Endothelial cell of hepatic sinusoid (primary cell): Measurements from ENCODE around the gene EXOSC7.
"Not testable (repeated sequence)": the region's sequence is repeated elsewhere in the genome, so short reads cannot be mapped to it uniquely, and the experiment has no call there.

Source experiments
- in situ Hi-C: cut with HindIII; loops from 2 replicates; pipeline ENCODE4 v1.10.0; 2017; ENCODE audit warnings: low sequenced_read_pairs

The EXOSC7 gene

DNA sequence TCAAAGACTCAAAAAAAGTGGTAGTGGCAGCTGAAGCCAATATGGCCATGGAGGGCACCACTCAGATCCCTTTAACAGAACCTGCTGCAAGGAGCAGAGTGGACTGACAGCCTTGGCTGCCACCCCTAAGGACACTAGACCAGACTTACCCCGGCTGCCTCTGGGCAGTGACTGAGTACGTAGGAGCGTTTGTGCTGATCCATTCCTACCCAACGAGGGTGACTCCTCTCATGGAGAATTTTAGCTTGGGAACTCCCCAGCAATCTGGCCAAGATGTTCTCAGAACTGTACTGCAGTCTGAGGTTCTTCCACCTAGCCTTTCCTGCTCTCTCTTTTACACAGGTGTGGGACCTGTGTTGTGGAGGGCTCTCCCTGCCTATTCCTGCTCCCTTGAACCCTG lies 72.2 kb downstream of the EXOSC7 start:
- in situ Hi-C loops, result loop anchor here (5.0 to 25.0 kb wide), 3 partner anchors 169 to 614 kb away; no protein-coding TSS in a partner anchor

DNA sequence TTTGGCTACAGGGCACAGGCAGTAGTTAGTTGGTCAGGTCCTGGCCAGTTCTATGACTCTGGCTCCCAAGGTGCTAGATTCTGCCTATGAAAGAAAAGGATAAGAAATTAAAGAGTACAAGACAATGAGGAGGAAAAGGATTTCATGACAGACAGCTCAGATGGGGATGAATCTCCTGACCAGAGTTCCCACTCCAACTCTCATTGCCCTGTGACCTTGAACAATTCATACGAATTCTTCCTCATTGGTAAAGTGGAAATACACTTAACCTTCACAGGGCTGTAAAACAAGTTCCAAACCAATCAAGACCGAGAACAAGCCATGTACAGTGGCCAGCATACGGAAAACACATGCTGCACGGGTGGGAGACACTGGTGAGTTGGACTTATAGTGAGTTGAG lies 73.8 kb downstream of the EXOSC7 start:
- in situ Hi-C loops, result loop anchor here (5.0 to 25.0 kb wide), 3 partner anchors 167 to 612 kb away; no protein-coding TSS in a partner anchor

DNA sequence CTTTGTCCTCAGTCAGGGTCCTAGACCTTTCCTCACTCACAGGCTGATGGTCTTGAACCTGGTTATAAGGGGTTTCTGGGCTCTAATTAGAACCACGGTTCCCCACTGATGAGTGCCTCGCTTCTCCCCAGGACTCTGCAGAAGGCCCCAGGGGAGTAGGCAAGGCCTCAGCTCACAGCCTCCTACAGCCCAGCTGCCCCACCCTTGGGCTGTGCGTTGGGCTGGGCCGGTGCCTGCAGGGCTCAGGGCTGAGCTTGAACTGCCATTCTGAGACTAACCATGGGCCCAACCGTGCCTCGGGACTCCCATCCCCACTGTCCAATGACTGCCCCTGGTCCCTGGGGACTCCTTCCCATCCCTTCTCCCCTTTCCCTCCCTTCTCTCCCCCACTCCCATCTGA lies 75.6 kb downstream of the EXOSC7 start:
- in situ Hi-C loops, result no loop called here

DNA sequence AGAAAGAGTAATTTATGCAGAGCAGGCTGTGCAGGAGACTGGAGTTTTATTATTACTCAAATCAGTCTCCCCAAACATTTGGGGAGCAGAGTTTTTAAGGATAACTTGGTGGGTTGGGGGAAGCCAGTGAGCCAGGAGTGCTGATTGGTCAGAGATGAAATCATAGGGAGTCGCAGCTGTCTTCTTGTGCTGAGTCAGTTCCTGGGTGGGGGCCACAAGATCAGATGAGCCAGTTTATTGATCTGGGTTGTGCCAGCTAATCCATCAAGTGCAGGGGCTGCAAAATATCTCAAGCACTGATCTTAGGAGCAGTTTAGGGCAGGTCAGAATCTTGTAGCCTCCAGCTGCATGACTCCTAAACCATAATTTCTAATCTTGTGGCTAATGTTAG lies 77.8 kb downstream of the EXOSC7 start:
- in situ Hi-C loops, result not testable (repeated sequence)

DNA sequence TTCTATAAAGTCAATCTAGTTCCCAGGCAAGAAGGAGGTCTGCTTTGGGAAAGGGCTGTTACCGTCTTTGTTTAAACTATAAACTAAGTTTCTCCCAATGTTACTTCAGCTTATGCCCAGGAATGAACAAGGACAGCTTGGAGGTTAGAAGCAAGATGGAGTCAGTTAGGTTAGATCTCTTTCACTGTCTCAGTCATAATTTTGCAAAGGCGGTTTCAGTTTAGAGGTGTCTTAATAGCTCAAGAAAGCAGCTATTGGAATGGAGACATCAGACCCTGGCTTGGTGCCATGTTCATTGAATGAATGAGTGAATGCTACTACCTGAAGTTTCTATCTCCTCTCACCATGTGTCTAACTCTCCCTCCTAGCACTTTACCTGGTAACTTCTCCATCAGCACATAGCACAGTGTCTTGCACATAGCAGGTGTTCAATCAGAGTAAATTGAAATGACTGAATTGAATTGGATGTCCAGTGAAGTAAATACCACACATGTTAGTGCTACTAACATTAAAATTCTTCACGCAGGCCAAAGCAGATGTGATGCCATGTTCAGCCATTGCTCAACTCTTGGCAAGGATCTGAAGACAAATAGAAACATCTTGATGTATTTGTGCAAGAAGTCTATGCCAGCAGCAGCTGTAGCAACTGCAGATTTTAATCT lies 78.3 kb downstream of the EXOSC7 start:
- in situ Hi-C loops, result no loop called here

DNA sequence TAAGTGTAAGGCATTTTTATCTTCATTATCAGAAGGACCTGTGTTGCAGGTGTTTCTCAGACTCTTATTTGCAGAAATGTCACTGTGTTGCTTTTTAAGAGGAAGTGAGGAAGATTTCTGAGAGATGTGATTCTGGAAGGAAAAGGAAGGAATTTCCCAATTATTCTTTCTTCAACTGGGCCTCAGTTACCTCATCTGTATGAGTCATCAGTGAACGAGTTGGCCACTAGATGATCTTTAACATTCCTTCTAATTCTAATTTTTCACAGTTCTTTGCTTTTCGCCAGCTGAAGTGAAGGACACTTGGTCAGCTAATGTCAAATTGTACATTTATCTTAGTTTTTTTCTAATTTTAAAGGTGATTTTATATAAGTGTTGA lies 79.0 kb downstream of the EXOSC7 start:
- in situ Hi-C loops, result no loop called here

DNA sequence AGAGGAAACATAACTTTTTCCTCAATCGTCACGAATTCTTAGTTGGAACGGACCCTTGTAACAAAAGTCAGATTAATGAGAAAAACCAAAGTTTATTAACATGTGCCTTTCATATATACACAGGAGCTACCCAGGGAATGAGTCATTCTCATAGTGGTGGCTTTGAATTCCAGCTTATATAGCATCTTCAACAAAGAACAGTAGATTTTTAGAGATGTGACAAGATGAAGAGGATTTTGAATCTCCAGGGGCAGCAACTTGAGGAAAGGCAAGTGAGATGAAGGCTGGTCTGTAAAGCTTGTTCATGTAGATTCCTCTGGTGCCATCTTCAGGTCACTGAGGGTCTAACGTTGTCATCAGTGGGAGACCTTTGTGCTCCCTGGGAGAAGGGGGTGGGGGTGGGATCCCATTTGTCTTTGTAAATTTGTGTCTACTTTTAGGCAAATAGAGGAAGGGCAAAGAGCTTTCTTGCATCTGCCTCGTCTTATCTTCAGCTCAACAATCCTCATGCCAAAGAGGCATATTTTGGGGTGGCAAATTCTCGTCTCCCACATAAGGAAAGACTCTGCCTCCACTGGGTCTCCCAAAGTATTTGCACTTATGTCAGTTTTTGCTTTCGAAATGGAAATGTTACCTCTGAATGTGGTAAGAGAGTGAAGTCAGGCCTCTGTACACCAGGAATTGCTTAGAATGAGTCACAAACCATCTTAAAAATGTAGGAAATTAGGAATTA lies 79.5 kb downstream of the EXOSC7 start:
- in situ Hi-C loops, result no loop called here

DNA sequence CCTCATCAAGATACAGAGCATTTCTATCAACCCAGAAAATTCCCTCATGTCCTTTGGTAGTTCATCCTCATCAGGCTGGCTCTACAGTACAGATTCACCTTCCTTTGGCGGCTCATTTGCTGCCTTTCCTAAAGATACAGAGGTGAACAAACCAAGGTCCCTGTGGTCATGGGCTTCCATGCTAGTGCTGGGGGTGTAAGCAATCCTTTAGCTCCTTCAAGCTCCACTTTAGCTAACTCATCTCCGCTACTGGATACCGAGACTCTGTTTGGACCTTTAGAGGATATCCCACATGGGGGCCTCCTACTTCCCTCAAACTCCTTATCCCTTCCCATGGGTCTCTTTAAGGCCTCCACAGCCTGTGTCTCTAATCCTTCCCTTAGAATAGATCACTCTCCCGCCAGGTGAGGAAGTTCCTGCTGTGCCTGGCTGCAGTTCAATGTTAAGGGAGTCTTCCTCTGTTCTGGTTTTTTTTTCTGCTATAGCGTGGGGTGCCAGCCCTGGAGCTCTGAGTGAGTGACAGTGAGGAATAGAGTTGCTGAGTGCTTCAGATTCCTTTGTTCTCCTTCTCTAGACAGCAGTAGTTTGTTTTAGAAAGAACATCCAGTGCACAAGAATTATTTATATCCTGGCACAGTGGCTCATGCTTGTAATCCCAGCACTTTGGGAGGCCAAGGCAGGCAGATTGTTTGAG lies 80.7 kb downstream of the EXOSC7 start:
- in situ Hi-C loops, result no loop called here

DNA sequence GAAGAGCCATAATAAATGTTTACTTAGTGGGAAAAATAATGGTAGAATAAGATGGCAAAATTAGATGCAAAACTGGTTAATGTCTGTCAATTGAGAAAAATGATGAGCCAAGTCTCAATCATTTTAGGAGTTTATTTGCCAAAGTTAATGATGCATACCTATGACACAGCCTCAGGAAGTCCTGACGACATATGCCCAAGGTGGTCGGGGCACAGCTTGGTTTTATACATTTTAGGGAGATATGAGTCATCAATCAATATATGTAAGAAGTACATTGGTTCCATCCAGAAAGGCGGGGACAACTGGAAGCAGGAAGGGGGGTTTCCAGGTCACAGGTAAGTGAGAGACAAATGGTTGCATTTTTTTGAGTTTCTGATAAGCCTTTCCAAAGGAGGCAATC lies 81.5 kb downstream of the EXOSC7 start:
- in situ Hi-C loops, result no loop called here

DNA sequence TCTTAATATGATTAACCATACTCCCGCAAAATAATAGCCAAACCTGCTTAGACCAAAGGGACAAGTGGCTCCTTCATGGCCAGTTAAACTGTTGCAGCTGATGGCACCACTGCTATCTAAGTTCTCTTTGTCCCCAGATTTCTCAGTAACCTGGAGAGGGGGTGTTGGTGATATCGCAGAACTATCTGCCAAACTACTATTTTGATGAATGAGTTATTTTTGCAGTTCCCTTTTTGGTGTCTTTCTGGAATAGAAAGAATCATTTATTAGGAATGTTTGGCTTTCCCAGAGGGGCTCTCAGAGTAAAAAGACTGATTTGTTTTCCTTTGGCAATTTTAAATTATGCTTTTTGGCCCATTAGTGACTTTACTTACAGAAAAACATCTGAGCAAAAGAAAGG lies 83.1 kb downstream of the EXOSC7 start:
- in situ Hi-C loops, result no loop called here

DNA sequence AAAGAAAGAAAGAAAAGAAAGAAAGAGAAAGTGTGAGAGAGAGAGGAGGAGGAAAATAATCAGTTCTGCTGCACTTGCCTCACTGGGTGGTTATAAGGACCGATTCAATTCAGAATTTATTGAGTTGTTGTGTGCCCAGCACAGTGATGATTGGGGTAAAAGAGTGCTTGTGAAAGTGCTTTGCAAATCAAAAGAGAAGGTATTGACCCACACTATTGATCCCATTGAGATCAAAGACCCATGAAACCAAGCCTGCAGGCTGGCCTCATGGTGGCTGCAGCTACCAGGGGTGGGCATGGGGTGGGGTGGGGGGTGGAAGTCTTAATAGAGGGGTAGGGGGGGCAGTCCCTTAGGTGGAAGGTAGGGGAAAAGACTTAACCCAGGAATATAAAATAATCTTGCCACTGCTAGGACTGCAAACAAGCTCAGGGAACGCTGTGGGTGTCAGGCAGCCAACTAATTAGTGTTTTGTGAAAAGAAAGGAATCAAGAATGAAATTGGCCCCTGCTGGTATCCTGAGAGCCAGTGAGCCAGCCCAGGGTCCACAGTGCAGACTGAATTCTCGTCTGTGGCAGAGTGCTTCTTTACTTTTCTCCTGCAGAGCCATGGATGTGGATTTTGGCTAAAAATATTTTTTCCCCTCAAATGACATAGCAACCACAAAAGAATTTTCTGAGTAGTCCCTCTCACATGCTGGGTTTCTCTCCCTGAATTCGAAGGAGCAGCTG lies 84.3 kb downstream of the EXOSC7 start:
- in situ Hi-C loops, result no loop called here
